ENCODE data around the gene GPR25. TPM values are rescaled to one million over a fixed set of nuclear protein-coding genes. Genes with fewer than 3 reads are reported as not detected.
A peak's percentile ranks its signal among the peaks of the same experiment; 100 is the strongest.

Gene GPR25
- total and polyA plus RNA-seq, 5 donors from 2014 or later, result 1.2 to 41.0 (median 21.4) TPM

DNA sequence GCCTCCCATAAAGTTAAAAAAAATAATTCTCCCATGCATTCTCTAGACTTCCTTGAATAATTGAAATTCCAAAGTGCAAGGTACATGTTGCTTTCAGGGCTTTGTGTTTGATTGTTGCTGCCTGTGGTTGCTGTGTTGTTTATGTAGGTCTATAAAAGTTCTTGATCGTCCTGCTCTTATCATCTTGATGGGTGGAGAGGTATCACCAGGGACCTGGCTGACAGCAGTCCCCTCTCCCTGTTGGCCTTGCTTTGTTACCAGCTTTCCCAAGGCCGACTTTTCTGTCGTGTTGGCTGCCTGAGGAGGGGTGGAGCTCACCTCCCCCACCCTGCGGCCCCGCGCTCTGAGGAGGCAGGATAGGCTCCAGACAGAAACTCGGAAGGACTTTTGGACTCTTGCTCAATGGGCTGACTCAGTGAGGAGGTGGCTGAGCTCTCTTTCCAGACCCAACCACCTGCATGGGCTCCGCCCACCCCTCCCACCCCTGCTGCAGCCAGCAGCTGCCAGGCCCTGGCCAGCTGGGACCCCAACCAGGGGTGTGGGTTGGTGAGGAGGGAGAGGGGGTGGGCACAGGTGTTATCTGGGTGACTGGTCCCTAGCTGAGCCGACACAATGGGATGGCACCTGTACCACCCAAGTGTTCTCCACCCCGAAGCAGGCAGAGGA lies 23.9 kb downstream of the GPR25 start:
- Mint-ChIP-seq H3K4me3 (no peak overlapping the region), H3K36me3 (no peaks in the 10 kb centered on the region), H3K27ac (no peak overlapping the region), H3K9me3 (no peaks in the 10 kb centered on the region), H3K27me3 (peaks cover 58% of the 10 kb centered on the region), H3K4me1 (peaks cover 0 to 13% (median 0%) of the 10 kb centered on the region in 4 donors)
- no peak overlapping the region for H3K27ac ChIP-seq (ENCODE audit: insufficient read depth, low read length, poor library complexity, severe bottlenecking)
- H3K9me3 ChIP-seq (ENCODE audit: control insufficient read depth in 2 of 2, low read length in 2 of 2), result no peaks in the 10 kb centered on the region
- no peak overlapping the region for H3K4me3 ChIP-seq (ENCODE audit: low read depth, low read length)
- H3K4me1 ChIP-seq (ENCODE audit: control insufficient read depth, insufficient read depth, low read length, poor library complexity, severe bottlenecking), result peaks cover 2% of the 10 kb centered on the region
- H3K36me3 ChIP-seq (ENCODE audit: control insufficient read depth, insufficient read depth, low read length), result no peaks in the 10 kb centered on the region
- H3K27me3 ChIP-seq (ENCODE audit: control insufficient read depth, insufficient read depth, low read length), result peaks cover 13% of the 10 kb centered on the region
- ATAC-seq (ENCODE audit: low read depth in 2 of 2) (no peak), DNase-seq (no peak)

DNA sequence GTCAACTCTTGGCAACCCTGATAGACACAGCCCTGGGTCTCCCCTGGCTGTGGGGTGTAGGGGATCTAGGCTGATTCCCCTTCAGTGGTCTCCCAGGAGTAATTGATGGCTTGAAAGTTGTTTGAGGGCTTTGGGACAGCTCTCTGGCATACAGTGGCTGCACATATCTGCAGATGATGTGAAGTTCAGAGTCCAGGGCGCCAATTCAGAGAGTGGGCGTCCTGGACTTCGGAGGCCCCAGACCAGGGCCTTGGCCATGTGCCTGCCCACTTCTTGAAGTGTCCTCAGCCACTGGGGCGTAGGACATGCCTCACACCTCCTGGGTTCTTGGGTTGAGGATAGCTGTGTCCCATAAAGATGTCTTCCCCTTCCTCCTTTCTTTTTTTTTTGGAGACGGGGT lies 24.5 kb downstream of the GPR25 start:
- H3K9me3 Mint-ChIP-seq, result no peaks in the 10 kb centered on the region
- H3K27ac Mint-ChIP-seq, result peak overlapping the region in 1 of 3 donors; percentile 14
- H3K36me3 ChIP-seq (ENCODE audit: control insufficient read depth, insufficient read depth, low read length), result no peaks in the 10 kb centered on the region
- no peaks in the 10 kb centered on the region for H3K9me3 ChIP-seq (ENCODE audit: control insufficient read depth in 2 of 2, low read length in 2 of 2)
- peaks cover 52% of the 10 kb centered on the region for H3K27me3 Mint-ChIP-seq
- ATAC-seq (ENCODE audit: low read depth in 2 of 2), result no peak
- no peak overlapping the region for H3K27ac ChIP-seq (ENCODE audit: insufficient read depth, low read length, poor library complexity, severe bottlenecking)
- no peak overlapping the region for H3K4me3 ChIP-seq (ENCODE audit: low read depth, low read length)
- no peak overlapping the region for H3K4me3 Mint-ChIP-seq
- no peaks in the 10 kb centered on the region for H3K36me3 Mint-ChIP-seq
- H3K4me1 Mint-ChIP-seq, result peaks cover 0 to 7% (median 0%) of the 10 kb centered on the region in 4 donors
- peaks cover 11% of the 10 kb centered on the region for H3K27me3 ChIP-seq (ENCODE audit: control insufficient read depth, insufficient read depth, low read length)
- no peaks in the 10 kb centered on the region for H3K4me1 ChIP-seq (ENCODE audit: control insufficient read depth, insufficient read depth, low read length, poor library complexity, severe bottlenecking)
- no peak for DNase-seq

- no peak overlapping the region for H3K27ac ChIP-seq (ENCODE audit: insufficient read depth, low read length, poor library complexity, severe bottlenecking)
- no peaks in the 10 kb centered on the region for H3K36me3 Mint-ChIP-seq
- no peaks in the 10 kb centered on the region for H3K9me3 ChIP-seq (ENCODE audit: control insufficient read depth in 2 of 2, low read length in 2 of 2)
- peaks cover 42% of the 10 kb centered on the region for H3K27me3 Mint-ChIP-seq
- no peak for ATAC-seq (ENCODE audit: low read depth in 2 of 2)
- H3K4me3 ChIP-seq (ENCODE audit: low read depth, low read length), result no peak overlapping the region
- H3K27me3 ChIP-seq (ENCODE audit: control insufficient read depth, insufficient read depth, low read length), result peaks cover 2% of the 10 kb centered on the region
- H3K36me3 ChIP-seq (ENCODE audit: control insufficient read depth, insufficient read depth, low read length), result no peaks in the 10 kb centered on the region
- DNase-seq, result no peak
- H3K9me3 Mint-ChIP-seq, result no peaks in the 10 kb centered on the region
- peak overlapping the region in 1 of 3 donors; percentile 36 for H3K27ac Mint-ChIP-seq
- no peaks in the 10 kb centered on the region for H3K4me1 Mint-ChIP-seq
- H3K4me3 Mint-ChIP-seq, result no peak overlapping the region
- no peaks in the 10 kb centered on the region for H3K4me1 ChIP-seq (ENCODE audit: control insufficient read depth, insufficient read depth, low read length, poor library complexity, severe bottlenecking)
Observed at GRCh38 chr1:200899015-200899386, 26.2 kb downstream of the GPR25 start.

DNA sequence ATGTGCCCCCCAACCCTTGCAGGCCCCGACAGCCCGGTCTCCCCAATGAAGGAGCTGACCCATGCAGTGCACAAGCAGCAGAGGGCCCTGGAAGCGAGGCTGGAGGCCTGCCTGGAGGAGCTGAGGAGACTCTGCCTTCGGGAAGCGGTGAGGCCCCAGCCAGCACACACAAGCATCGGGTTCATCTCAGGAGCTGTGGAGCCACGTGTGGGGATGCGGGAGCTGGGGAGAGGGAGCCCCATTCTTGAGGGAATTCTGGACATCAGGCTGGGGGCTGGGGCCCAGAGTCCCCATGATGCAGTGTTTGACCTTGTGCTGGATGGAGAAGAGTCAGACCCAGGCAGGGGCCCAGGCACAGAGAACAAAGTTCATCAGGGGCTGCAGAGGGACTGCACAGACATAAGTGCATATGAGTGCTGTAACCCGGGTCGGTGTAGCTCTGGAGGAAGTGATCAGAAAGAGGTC lies 26.7 kb downstream of the GPR25 start:
- Mint-ChIP-seq H3K27me3 (peaks cover 38% of the 10 kb centered on the region), H3K4me3 (no peak overlapping the region), H3K4me1 (peaks cover 0 to 3% (median 0%) of the 10 kb centered on the region in 4 donors), H3K9me3 (no peaks in the 10 kb centered on the region), H3K36me3 (no peaks in the 10 kb centered on the region), H3K27ac (no peak overlapping the region)
- Histone ChIP-seq H3K36me3 (ENCODE audit: control insufficient read depth, insufficient read depth, low read length) (no peaks in the 10 kb centered on the region), H3K9me3 (ENCODE audit: control insufficient read depth in 2 of 2, low read length in 2 of 2) (no peaks in the 10 kb centered on the region), H3K4me1 (ENCODE audit: control insufficient read depth, insufficient read depth, low read length, poor library complexity, severe bottlenecking) (no peaks in the 10 kb centered on the region), H3K4me3 (ENCODE audit: low read depth, low read length) (no peak overlapping the region), H3K27ac (ENCODE audit: insufficient read depth, low read length, poor library complexity, severe bottlenecking) (no peak overlapping the region), H3K27me3 (ENCODE audit: control insufficient read depth, insufficient read depth, low read length) (peaks cover 2% of the 10 kb centered on the region)
- DNase-seq (no peak), ATAC-seq (ENCODE audit: low read depth in 2 of 2) (no peak)

GRCh38 chr1:200899954-200900867 lies 27.4 kb downstream of the GPR25 start:
- Histone ChIP-seq H3K9me3 (ENCODE audit: control insufficient read depth in 2 of 2, low read length in 2 of 2) (no peaks in the 10 kb centered on the region), H3K4me3 (ENCODE audit: low read depth, low read length) (no peak overlapping the region), H3K27ac (ENCODE audit: insufficient read depth, low read length, poor library complexity, severe bottlenecking) (no peak overlapping the region), H3K4me1 (ENCODE audit: control insufficient read depth, insufficient read depth, low read length, poor library complexity, severe bottlenecking) (peaks cover 2% of the 10 kb centered on the region), H3K36me3 (ENCODE audit: control insufficient read depth, insufficient read depth, low read length) (no peaks in the 10 kb centered on the region), H3K27me3 (ENCODE audit: control insufficient read depth, insufficient read depth, low read length) (peaks cover 2% of the 10 kb centered on the region)
- Mint-ChIP-seq H3K4me3 (no peak overlapping the region), H3K9me3 (no peaks in the 10 kb centered on the region), H3K27ac (no peak overlapping the region), H3K27me3 (peaks cover 43% of the 10 kb centered on the region), H3K36me3 (no peaks in the 10 kb centered on the region), H3K4me1 (peaks cover 0 to 3% (median under 1%) of the 10 kb centered on the region in 4 donors)
- ATAC-seq (ENCODE audit: low read depth in 2 of 2), result no peak
- no peak for DNase-seq

DNA sequence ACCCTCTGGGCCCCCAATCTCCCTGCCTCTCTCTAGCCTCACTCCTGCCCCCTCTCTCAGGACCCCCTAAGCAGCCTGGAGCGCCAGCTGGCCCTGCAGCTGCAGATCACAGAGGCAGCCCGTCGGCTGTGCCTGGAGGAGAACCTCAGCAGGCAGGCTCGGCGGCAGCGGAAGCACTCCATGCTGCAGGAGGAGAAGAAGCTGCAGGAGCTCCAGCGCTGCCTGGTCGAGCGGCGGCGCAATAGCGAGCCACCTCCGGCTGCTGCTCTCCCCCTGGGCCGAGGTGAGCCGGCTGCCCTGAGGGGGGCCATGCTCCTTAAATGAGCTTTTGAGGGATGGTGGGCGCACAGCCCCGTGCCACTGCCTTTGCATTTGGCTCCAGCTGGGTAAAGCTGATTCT lies 28.1 kb downstream of the GPR25 start:
- Mint-ChIP-seq H3K27me3 (peaks cover 48% of the 10 kb centered on the region), H3K36me3 (no peaks in the 10 kb centered on the region), H3K4me3 (no peak overlapping the region), H3K9me3 (no peaks in the 10 kb centered on the region), H3K4me1 (peaks cover 0 to 8% (median 5%) of the 10 kb centered on the region in 4 donors), H3K27ac (no peak overlapping the region)
- Histone ChIP-seq H3K36me3 (ENCODE audit: control insufficient read depth, insufficient read depth, low read length) (no peaks in the 10 kb centered on the region), H3K4me1 (ENCODE audit: control insufficient read depth, insufficient read depth, low read length, poor library complexity, severe bottlenecking) (peaks cover 9% of the 10 kb centered on the region), H3K4me3 (ENCODE audit: low read depth, low read length) (no peak overlapping the region), H3K9me3 (ENCODE audit: control insufficient read depth in 2 of 2, low read length in 2 of 2) (no peaks in the 10 kb centered on the region), H3K27ac (ENCODE audit: insufficient read depth, low read length, poor library complexity, severe bottlenecking) (no peak overlapping the region), H3K27me3 (ENCODE audit: control insufficient read depth, insufficient read depth, low read length) (peaks cover 2% of the 10 kb centered on the region)
- no peak for DNase-seq
- no peak for ATAC-seq (ENCODE audit: low read depth in 2 of 2)

DNA sequence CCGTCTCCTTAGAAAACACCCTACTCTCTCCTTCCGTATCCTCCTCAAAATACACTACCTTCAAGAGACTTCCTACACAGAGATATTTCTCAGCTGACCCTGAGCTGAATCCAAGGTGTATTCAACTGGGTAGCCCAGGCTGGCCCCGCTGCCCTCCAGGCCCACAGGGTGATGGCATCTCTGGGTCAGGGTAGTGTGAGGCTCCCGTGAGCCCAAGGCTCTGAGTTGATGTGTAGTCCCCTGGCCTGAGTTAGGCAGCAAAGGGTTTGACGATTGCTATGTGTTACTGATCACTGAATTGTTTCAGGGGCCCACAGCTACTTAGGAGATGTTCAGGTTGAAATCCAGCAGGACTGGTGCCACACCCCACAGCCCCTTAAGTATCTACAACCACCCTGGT lies 28.6 kb downstream of the GPR25 start:
- no peak overlapping the region for H3K27ac Mint-ChIP-seq
- Histone ChIP-seq H3K9me3 (ENCODE audit: control insufficient read depth in 2 of 2, low read length in 2 of 2) (no peaks in the 10 kb centered on the region), H3K36me3 (ENCODE audit: control insufficient read depth, insufficient read depth, low read length) (no peaks in the 10 kb centered on the region)

More for the DNA sequence above, 28.6 kb downstream of the GPR25 start:
- DNase-seq (no peak), ATAC-seq (ENCODE audit: low read depth in 2 of 2) (no peak)
- Histone ChIP-seq H3K27ac (ENCODE audit: insufficient read depth, low read length, poor library complexity, severe bottlenecking) (no peak overlapping the region), H3K4me3 (ENCODE audit: low read depth, low read length) (no peak overlapping the region), H3K27me3 (ENCODE audit: control insufficient read depth, insufficient read depth, low read length) (peaks cover 2% of the 10 kb centered on the region), H3K4me1 (ENCODE audit: control insufficient read depth, insufficient read depth, low read length, poor library complexity, severe bottlenecking) (peaks cover 12% of the 10 kb centered on the region)
- Mint-ChIP-seq H3K4me3 (no peak overlapping the region), H3K36me3 (no peaks in the 10 kb centered on the region), H3K27me3 (peaks cover 53% of the 10 kb centered on the region), H3K9me3 (no peaks in the 10 kb centered on the region), H3K4me1 (peaks cover 0 to 11% (median 7%) of the 10 kb centered on the region in 4 donors)
